ENCODE data around the gene POLD2. TPM values are rescaled to one million over a fixed set of nuclear protein-coding genes. Genes with fewer than 3 reads are reported as not detected.
"Not testable (repeated sequence)": the region's sequence is repeated elsewhere in the genome, so short reads cannot be mapped to it uniquely, and the experiment has no call there.

The POLD2 gene
- total RNA-seq, 5 donors from 2014 or later (not counting 1 experiment from before 2014, with no cell fraction given) = 53.4 to 85.1 (median 72.6) TPM

- Mint-ChIP-seq H3K27ac (no peak overlapping the region), H3K4me3 (no peak overlapping the region), H3K9me3 (no peaks in the 10 kb centered on the region), H3K27me3 (no peaks in the 10 kb centered on the region), H3K36me3 (no peaks in the 10 kb centered on the region), H3K4me1 (peaks cover 0 to 4% (median 0%) of the 10 kb centered on the region in 3 donors)
- Histone ChIP-seq H3K4me1 (ENCODE audit: control insufficient read depth in 1 of 2, extremely low read depth in 1 of 2, insufficient read depth in 2 of 2, low read length in 2 of 2) (no peaks in the 10 kb centered on the region), H3K36me3 (ENCODE audit: control insufficient read depth in 2 of 2, extremely low read depth in 1 of 2, insufficient read depth in 1 of 2, low read length in 1 of 2) (no peaks in the 10 kb centered on the region), H3K27me3 (replicated peaks in 1 of 2; ENCODE audit: control insufficient read depth in 2 of 2, extremely low read depth in 1 of 2, insufficient read depth in 2 of 2, low read length in 1 of 2) (peaks cover 0 to 11% of the 10 kb centered on the region in 2 experiments), H3K27ac (ENCODE audit: low read length) (no peak overlapping the region), H3K9me3 (no peaks in the 10 kb centered on the region), H3K4me3 (ENCODE audit: control insufficient read depth in 1 of 2, extremely low read depth in 1 of 2, low read length in 1 of 2) (no peak overlapping the region)
- DNase-seq (no peak), ATAC-seq (replicated peaks in 1 of 4) (no peak)
- ChIA-PET POLR2A (no interaction called here), CTCF (no interaction called here)
- WGBS (ENCODE audit: insufficient coverage) = 61% methylated on average over 9 of the region's 12 CpGs
These were observed 8.1 kb upstream of the POLD2 start for GRCh38 chr7:44131173-44132029.

- peaks cover 0 to 5% of the 10 kb centered on the region in 2 experiments for H3K4me1 ChIP-seq (ENCODE audit: control insufficient read depth in 1 of 2, extremely low read depth in 1 of 2, insufficient read depth in 2 of 2, low read length in 2 of 2)
- no peak overlapping the region for H3K4me3 Mint-ChIP-seq
- DNase-seq (no peak), ATAC-seq (replicated peaks in 1 of 4) (no peak)
- H3K36me3 ChIP-seq (ENCODE audit: control insufficient read depth in 2 of 2, extremely low read depth in 1 of 2, insufficient read depth in 1 of 2, low read length in 1 of 2) = no peaks in the 10 kb centered on the region
- H3K9me3 Mint-ChIP-seq = no peaks in the 10 kb centered on the region
- ChIA-PET CTCF (interaction anchor here in 1 of 2 donors (0.5 kb wide), 1 partner anchor 97 kb away, joined by 4 read pairs; no protein-coding TSS in a partner anchor), POLR2A (no interaction called here)
- H3K27me3 ChIP-seq (replicated peaks in 1 of 2; ENCODE audit: control insufficient read depth in 2 of 2, extremely low read depth in 1 of 2, insufficient read depth in 2 of 2, low read length in 1 of 2) = peaks cover 0 to 11% of the 10 kb centered on the region in 2 experiments
- H3K27ac ChIP-seq (ENCODE audit: low read length) = no peak overlapping the region
- no peak overlapping the region for H3K27ac Mint-ChIP-seq
- H3K4me1 Mint-ChIP-seq = peaks cover 3 to 9% (median 3%) of the 10 kb centered on the region in 3 donors
- H3K27me3 Mint-ChIP-seq = no peaks in the 10 kb centered on the region
- H3K4me3 ChIP-seq (ENCODE audit: control insufficient read depth in 1 of 2, extremely low read depth in 1 of 2, low read length in 1 of 2) = no peak overlapping the region
- no peaks in the 10 kb centered on the region for H3K9me3 ChIP-seq
- 64% methylated on average over 3 of the region's 6 CpGs for WGBS (ENCODE audit: insufficient coverage)
- no peaks in the 10 kb centered on the region for H3K36me3 Mint-ChIP-seq
These were observed 5.6 kb upstream of the POLD2 start for GRCh38 chr7:44128721-44129582.

GRCh38 chr7:44127161-44127560 lies 3.8 kb upstream of the POLD2 start:
- ChIA-PET CTCF (interaction anchor here in 1 of 2 donors (0.6 to 0.7 kb wide), 3 partner anchors 10 to 363 kb away, joined by 3 read pairs; no protein-coding TSS in a partner anchor), POLR2A (interaction anchor here in 1 of 2 donors (0.6 to 0.7 kb wide), 2 partner anchors 15 to 628 kb away, joined by 3 read pairs; no protein-coding TSS in a partner anchor)
- H3K27me3 Mint-ChIP-seq = no peaks in the 10 kb centered on the region
- H3K36me3 Mint-ChIP-seq = no peaks in the 10 kb centered on the region
- Histone ChIP-seq H3K4me3 (ENCODE audit: control insufficient read depth in 1 of 2, extremely low read depth in 1 of 2, low read length in 1 of 2) (no peak overlapping the region), H3K4me1 (ENCODE audit: control insufficient read depth in 1 of 2, extremely low read depth in 1 of 2, insufficient read depth in 2 of 2, low read length in 2 of 2) (peaks cover 6 to 16% of the 10 kb centered on the region in 2 experiments), H3K27me3 (replicated peaks in 1 of 2; ENCODE audit: control insufficient read depth in 2 of 2, extremely low read depth in 1 of 2, insufficient read depth in 2 of 2, low read length in 1 of 2) (peaks cover 0 to 13% of the 10 kb centered on the region in 2 experiments), H3K36me3 (ENCODE audit: control insufficient read depth in 2 of 2, extremely low read depth in 1 of 2, insufficient read depth in 1 of 2, low read length in 1 of 2) (no peaks in the 10 kb centered on the region), H3K27ac (ENCODE audit: low read length) (no peak overlapping the region), H3K9me3 (no peaks in the 10 kb centered on the region)
- no peaks in the 10 kb centered on the region for H3K9me3 Mint-ChIP-seq
- H3K4me3 Mint-ChIP-seq = no peak overlapping the region
- DNase-seq = no peak
- peaks cover 13 to 20% (median 14%) of the 10 kb centered on the region in 3 donors for H3K4me1 Mint-ChIP-seq
- no peak for ATAC-seq (replicated peaks in 1 of 4)
- H3K27ac Mint-ChIP-seq = no peak overlapping the region

GRCh38 chr7:44126574-44126973 lies 3.2 kb upstream of the POLD2 start:
- H3K27ac Mint-ChIP-seq; POLR2A ChIA-PET; H3K9me3 ChIP-seq; DNase-seq; H3K4me3 Mint-ChIP-seq; H3K4me3 ChIP-seq (ENCODE audit: control insufficient read depth in 1 of 2, extremely low read depth in 1 of 2, low read length in 1 of 2); H3K9me3 Mint-ChIP-seq; H3K36me3 Mint-ChIP-seq; H3K27ac ChIP-seq (ENCODE audit: low read length); H3K36me3 ChIP-seq (ENCODE audit: control insufficient read depth in 2 of 2, extremely low read depth in 1 of 2, insufficient read depth in 1 of 2, low read length in 1 of 2); ATAC-seq (replicated peaks in 1 of 4); H3K27me3 Mint-ChIP-seq: not testable (repeated sequence)
- CTCF ChIA-PET = interaction anchor here in 1 of 2 donors (0.7 kb wide), 1 partner anchor 11 kb away, joined by 3 read pairs; no protein-coding TSS in a partner anchor
- peaks cover 15 to 19% (median 18%) of the 10 kb centered on the region in 3 donors for H3K4me1 Mint-ChIP-seq
- peaks cover 0 to 11% of the 10 kb centered on the region in 2 experiments for H3K27me3 ChIP-seq (replicated peaks in 1 of 2; ENCODE audit: control insufficient read depth in 2 of 2, extremely low read depth in 1 of 2, insufficient read depth in 2 of 2, low read length in 1 of 2)
- peaks cover 6 to 22% of the 10 kb centered on the region in 2 experiments for H3K4me1 ChIP-seq (ENCODE audit: control insufficient read depth in 1 of 2, extremely low read depth in 1 of 2, insufficient read depth in 2 of 2, low read length in 2 of 2)
- WGBS (ENCODE audit: insufficient coverage) = no CpG with 5 or more reads among the region's 4 CpGs

- ChIA-PET POLR2A (interaction anchor here (0.5 to 0.7 kb wide), 3 partner anchors 26 to 388 kb away, joined by 3 read pairs; no protein-coding TSS in a partner anchor), CTCF (no interaction called here)
- Mint-ChIP-seq H3K4me3 (peak overlapping the region; percentile 37 to 89 (median 42)), H3K36me3 (peaks cover 10% of the 10 kb centered on the region), H3K9me3 (no peaks in the 10 kb centered on the region), H3K27ac (no peak overlapping the region), H3K4me1 (peaks cover 29 to 34% (median 29%) of the 10 kb centered on the region in 3 donors), H3K27me3 (no peaks in the 10 kb centered on the region)
- Histone ChIP-seq H3K27me3 (replicated peaks in 1 of 2; ENCODE audit: control insufficient read depth in 2 of 2, extremely low read depth in 1 of 2, insufficient read depth in 2 of 2, low read length in 1 of 2) (peaks cover 0 to 6% of the 10 kb centered on the region in 2 experiments), H3K36me3 (ENCODE audit: control insufficient read depth in 2 of 2, extremely low read depth in 1 of 2, insufficient read depth in 1 of 2, low read length in 1 of 2) (peaks cover 3 to 17% of the 10 kb centered on the region in 2 donors), H3K4me3 (ENCODE audit: control insufficient read depth in 1 of 2, extremely low read depth in 1 of 2, low read length in 1 of 2) (no peak overlapping the region), H3K27ac (ENCODE audit: low read length) (no peak overlapping the region), H3K4me1 (ENCODE audit: control insufficient read depth in 1 of 2, extremely low read depth in 1 of 2, insufficient read depth in 2 of 2, low read length in 2 of 2) (peaks cover 6 to 22% of the 10 kb centered on the region in 2 experiments), H3K9me3 (no peaks in the 10 kb centered on the region)
- WGBS (ENCODE audit: insufficient coverage) = 100% methylated on average over 2 of the region's 6 CpGs
- ATAC-seq (replicated peaks in 1 of 4) (no peak), DNase-seq (no peak)
These were observed 1.5 kb upstream of the POLD2 start for GRCh38 chr7:44124822-44125202.

- Mint-ChIP-seq H3K9me3 (no peaks in the 10 kb centered on the region), H3K4me3 (peak overlapping the region; percentile 82 to 89 (median 87)), H3K27me3 (no peaks in the 10 kb centered on the region), H3K36me3 (peaks cover 25% of the 10 kb centered on the region), H3K27ac (peak overlapping the region; percentile 63 to 77), H3K4me1 (peaks cover 37 to 42% (median 38%) of the 10 kb centered on the region in 3 donors)
- DNase-seq = no peak
- WGBS (ENCODE audit: insufficient coverage) = 67% methylated on average over 1 of the region's 1 CpG
- CTCF ChIA-PET = interaction anchor here (0.6 to 0.7 kb wide), 3 partner anchors 17 to 309 kb away, joined by 3 to 4 read pairs (median 3); partner anchors contain the start of gene YKT6 (in 1 of the 2)
- Histone ChIP-seq H3K27ac (ENCODE audit: low read length) (peak overlapping the region; percentile 18), H3K9me3 (no peaks in the 10 kb centered on the region), H3K4me1 (ENCODE audit: control insufficient read depth in 1 of 2, extremely low read depth in 1 of 2, insufficient read depth in 2 of 2, low read length in 2 of 2) (peaks cover 6 to 22% of the 10 kb centered on the region in 2 experiments), H3K4me3 (ENCODE audit: control insufficient read depth in 1 of 2, extremely low read depth in 1 of 2, low read length in 1 of 2) (peak overlapping the region; percentile 64 to 66), H3K27me3 (replicated peaks in 1 of 2; ENCODE audit: control insufficient read depth in 2 of 2, extremely low read depth in 1 of 2, insufficient read depth in 2 of 2, low read length in 1 of 2) (peaks cover 0 to 3% of the 10 kb centered on the region in 2 experiments), H3K36me3 (ENCODE audit: control insufficient read depth in 2 of 2, extremely low read depth in 1 of 2, insufficient read depth in 1 of 2, low read length in 1 of 2) (peaks cover 10 to 30% of the 10 kb centered on the region in 2 donors)
- ATAC-seq (replicated peaks in 1 of 4) = no peak
- POLR2A ChIA-PET = interaction anchor here in 1 of 2 donors (0.6 kb wide), 1 partner anchor 452 kb away, joined by 3 read pairs; no protein-coding TSS in a partner anchor
These were observed 819 bp downstream of the POLD2 start for GRCh38 chr7:44122529-44122928.
